Measurements from ENCODE around the gene STAB2.

The STAB2 gene

GRCh38 chr12:103698752-103699560, 111.9 kb downstream of the STAB2 start:
- no peak for DNase-seq

- no peak for DNase-seq
Observed at GRCh38 chr12:103705098-103705497, 118.0 kb downstream of the STAB2 start.

GRCh38 chr12:103705927-103706326, 118.9 kb downstream of the STAB2 start:
- DNase-seq = no peak

DNA sequence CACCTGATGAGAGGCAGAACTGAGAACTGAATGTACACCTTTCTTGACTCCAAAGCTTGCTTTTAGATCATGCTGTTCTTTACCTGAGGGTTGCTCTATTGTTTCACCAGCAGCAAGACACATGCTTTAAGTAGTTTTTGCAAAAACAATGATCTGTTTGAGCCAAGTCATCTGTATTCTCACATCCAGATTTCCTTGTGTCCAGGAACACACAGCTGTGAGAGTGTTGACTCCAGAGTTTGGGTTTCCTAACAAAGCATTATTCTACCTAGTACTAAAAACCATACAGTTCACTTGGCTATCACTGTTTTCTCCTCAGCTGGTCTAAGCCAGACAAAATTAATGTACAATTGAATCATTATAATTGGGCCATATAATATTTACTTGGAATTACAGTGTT, 120.4 kb downstream of the STAB2 start:
- DNase-seq = no peak

GRCh38 chr12:103710544-103710943, 123.5 kb downstream of the STAB2 start:
- no peak for DNase-seq

GRCh38 chr12:103712216-103712615, 125.1 kb downstream of the STAB2 start:
- DNase-seq = no peak

DNA sequence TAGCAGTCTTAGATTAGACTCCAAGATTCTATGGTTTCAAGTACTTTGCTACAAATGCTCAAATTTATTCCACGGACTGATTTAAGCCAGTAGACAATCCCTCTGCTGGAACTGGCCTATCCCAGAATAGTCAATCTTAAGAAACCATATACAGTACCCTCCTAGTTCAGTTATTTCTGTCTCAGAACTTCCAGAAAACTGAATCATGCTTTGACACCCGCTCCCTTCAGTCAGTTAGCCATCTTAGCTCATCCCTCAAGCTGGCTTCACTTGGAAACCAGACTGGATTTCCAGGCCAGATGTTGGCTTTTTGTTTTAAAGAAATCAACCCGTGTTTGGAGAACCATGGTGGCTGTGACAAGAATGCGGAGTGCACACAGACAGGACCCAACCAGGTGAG, 128.4 kb downstream of the STAB2 start:
- DNase-seq = no peak

DNA sequence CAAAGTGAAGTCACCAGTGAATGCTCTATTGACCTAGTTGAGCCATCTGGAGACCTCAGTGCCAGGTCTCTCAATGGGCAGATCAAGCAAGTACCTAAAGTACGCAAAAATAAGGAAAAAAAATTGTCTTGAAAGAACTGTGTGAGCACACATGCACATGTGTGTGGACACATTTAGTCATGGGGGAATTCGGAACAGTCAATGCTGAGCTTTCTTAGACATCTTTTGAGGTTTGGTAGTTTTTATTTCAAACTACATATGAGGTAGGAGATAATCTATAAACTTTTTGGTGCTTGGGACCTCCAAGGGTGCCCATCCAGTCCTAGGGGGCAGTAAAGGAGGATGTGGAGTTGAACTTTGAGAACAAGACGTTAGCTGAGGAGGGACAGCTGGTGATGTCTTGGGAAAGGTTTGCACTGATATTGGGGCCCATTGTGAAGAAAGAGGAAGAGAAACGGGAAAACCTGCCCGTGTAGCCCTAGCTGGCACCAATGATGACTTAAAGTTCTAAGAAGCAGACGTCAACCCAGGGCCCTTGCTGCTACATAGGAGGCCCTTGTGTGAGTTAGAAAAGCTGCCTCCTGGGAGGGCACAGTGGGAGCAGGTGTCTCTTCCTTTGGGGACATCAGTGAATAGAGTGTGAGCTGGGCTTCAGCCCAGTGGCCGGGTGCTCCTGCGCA, 129.6 kb downstream of the STAB2 start:
- no peak for DNase-seq

GRCh38 chr12:103725398-103725797, 138.3 kb downstream of the STAB2 start:
- DNase-seq = no peak

GRCh38 chr12:103727638-103728037, 140.6 kb downstream of the STAB2 start:
- no peak for DNase-seq

- DNase-seq = no peak
Observed at GRCh38 chr12:103728323-103728722, 141.2 kb downstream of the STAB2 start.

- no peak for DNase-seq
Observed at GRCh38 chr12:103729499-103729898, 142.4 kb downstream of the STAB2 start.

GRCh38 chr12:103731539-103731938, 144.5 kb downstream of the STAB2 start:
- no peak for DNase-seq

GRCh38 chr12:103734863-103735262, 147.8 kb downstream of the STAB2 start:
- DNase-seq = no peak

- DNase-seq = no peak
Observed at GRCh38 chr12:103735291-103735690, 148.2 kb downstream of the STAB2 start.

DNA sequence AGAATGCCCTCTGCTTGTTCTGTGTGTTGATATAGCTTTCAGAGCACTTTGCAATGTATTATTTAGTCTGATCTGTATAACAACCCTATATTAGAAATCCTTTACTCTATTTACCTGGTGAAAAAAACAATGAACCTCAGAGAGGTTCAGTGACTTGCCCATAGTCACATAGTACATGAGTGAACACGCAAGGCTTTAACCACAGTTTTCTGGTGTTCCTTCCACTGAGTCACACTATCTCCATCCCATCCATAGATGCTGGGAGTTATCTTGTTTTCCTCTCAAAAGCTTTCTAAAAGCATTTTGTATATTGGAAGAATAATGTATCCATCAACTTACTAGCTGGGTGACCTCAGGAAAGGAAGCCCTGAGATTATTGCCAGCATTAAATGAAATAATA, 149.5 kb downstream of the STAB2 start:
- no peak for DNase-seq

DNA sequence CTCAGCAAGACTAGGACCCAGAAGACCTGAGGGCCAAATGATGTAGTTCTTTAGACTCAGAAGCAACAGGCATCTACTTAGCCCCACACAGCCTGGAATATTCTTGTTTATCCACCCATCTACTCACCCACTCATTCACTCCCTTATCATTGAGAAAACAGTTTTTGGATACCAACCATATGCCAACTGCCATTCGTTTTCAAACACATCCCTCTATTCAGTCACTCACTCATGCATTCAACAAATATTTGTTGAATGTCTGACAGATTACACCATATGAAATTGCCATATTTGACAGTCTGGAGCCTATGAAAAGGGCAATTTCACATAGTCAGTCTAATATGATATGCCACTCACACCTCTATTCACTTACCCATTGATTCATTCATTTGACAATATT, 150.8 kb downstream of the STAB2 start:
- no peak for DNase-seq

DNA sequence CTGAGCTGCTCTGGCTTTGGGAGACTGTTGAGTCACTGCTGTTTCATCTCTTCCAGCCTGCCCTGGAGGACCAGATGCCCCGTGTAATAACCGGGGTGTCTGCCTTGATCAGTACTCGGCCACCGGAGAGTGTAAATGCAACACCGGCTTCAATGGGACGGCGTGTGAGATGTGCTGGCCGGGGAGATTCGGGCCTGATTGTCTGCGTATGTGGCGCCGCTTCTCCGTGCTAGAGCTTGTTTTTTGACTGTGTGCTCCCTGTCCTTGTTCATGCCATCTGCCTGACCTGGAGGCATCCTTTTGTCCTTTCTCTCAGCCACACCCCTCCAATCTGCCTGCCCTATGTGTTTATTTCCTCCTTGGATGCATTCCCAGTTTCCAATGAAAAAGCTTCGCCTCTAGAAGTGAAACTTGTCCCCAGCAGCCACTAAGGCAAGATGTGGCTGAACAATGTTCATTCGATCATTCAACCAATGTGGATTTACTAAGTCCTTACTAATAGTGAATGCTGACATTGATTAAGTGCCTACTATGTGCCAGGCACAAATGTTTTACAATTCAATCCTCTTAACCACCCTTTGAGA, 155.4 kb downstream of the STAB2 start:
- DNase-seq = no peak

DNA sequence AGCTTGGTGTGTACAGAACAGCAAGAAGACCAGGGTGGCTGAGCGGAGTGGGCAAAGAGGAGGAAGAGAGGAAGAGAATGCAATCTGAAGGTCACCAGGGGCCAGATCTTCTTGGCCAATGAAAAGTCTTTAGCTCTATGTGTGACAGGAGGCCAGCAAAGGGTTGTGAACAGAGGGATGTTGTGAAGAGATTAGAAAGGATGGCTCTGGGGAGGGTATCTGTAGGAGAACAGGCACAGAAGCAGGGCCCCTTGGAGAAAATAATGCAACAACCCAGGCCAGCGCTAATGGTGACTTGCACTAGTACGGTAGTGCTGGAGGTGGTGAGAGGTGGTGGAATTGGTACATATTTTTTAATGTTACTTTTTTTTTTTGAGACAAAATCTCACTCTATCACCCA, 156.7 kb downstream of the STAB2 start:
- DNase-seq = no peak

DNA sequence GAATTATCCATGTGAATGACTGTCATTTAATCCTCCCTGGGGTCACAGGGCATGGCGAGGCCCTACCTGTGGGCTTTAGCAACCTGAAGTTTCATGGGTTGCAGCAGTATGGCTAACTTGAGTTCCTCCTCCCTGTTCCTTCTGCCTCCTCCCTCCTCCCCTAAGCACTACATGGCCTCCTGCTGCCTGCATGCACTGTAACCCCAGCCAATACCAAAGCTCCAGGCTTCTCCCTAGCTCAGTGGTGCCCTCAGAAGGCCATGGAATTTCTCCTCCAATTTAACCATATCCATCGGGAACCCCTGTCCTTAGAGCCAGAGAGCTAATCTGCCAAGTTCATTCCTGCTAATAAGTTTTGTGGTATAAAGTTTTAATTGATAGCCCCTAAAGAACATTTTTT, 158.9 kb downstream of the STAB2 start:
- DNase-seq = no peak

GRCh38 chr12:103748002-103748401, 160.9 kb downstream of the STAB2 start:
- no peak for DNase-seq

DNA sequence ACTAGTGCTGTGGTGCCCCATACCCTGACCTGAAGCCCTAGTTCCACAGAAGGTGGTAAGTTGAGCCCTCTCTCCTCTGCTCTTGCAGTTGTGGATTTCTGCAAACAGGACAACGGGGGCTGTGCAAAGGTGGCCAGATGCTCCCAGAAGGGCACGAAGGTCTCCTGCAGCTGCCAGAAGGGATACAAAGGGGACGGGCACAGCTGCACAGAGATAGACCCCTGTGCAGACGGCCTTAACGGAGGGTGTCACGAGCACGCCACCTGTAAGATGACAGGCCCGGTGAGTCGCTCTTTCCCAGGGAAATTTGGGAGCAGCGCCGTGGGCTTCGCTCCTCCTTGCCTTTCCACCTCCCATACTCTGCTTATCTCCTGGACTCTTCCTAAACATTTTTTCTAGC, 161.8 kb downstream of the STAB2 start:
- DNase-seq = no peak

GRCh38 chr12:103751171-103751570, 164.1 kb downstream of the STAB2 start:
- DNase-seq = no peak

DNA sequence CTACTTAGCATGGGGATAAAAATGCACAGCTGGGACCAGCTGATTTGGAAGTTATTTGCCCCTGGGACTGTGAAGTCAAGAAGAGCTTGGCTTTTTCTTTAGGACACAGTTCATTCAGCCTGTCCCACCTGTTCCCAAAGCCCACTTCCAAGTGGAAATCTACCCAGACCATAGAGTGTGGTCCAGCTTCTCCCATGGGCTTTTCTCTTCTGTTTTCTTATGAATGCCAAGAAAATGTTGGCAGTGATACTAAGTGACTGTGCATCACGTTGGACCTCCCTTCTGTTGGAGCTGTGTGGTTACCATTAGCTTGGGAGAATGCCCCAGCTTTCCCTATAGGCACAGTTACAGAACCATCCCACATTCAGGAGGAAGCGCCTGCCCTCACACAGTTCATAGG, 164.5 kb downstream of the STAB2 start:
- no peak for DNase-seq
